ENCODE measurements around the gene IGF1R.

GRCh38 chr15:98931004-98931403 lies 282.7 kb downstream of the IGF1R start:
- TF ChIP-seq, protein P1, sequence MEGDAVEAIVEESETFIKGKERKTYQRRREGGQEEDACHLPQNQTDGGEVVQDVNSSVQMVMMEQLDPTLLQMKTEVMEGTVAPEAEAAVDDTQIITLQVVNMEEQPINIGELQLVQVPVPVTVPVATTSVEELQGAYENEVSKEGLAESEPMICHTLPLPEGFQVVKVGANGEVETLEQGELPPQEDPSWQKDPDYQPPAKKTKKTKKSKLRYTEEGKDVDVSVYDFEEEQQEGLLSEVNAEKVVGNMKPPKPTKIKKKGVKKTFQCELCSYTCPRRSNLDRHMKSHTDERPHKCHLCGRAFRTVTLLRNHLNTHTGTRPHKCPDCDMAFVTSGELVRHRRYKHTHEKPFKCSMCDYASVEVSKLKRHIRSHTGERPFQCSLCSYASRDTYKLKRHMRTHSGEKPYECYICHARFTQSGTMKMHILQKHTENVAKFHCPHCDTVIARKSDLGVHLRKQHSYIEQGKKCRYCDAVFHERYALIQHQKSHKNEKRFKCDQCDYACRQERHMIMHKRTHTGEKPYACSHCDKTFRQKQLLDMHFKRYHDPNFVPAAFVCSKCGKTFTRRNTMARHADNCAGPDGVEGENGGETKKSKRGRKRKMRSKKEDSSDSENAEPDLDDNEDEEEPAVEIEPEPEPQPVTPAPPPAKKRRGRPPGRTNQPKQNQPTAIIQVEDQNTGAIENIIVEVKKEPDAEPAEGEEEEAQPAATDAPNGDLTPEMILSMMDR (IDR thresholded peaks at IDR 0.05): no peak
- TF ChIP-seq POLR2A (IDR thresholded peaks at IDR 0.05): no peak
- no peak for TF ChIP-seq POLR2AphosphoS5 (IDR thresholded peaks at IDR 0.05)
- TF ChIP-seq EP300 (IDR thresholded peaks at IDR 0.05): no peak
